ENCODE results near the gene KRT74.

GRCh38 chr12:52526511-52526951, 47.1 kb downstream of the KRT74 start:
- TF ChIP-seq CTCF (IDR thresholded peaks at IDR 0.05 in 8 of 11, conservative IDR thresholded peaks at IDR 0.05 in 3 of 11), result no peak
- TF ChIP-seq POLR2AphosphoS5 (IDR thresholded peaks at IDR 0.05), result no peak
- TF ChIP-seq POLR2A (IDR thresholded peaks at IDR 0.05), result no peak
